Activated naive CD8-positive, alpha-beta T cell treated with anti-CD3 and anti-CD28 coated beads, Interleukin-2, amount 50 U/mL, for 24 hours (primary cell): ENCODE results near the gene PAM16.
"Not testable (repeated sequence)": the region's sequence is repeated elsewhere in the genome, so short reads cannot be mapped to it uniquely, and the experiment has no call there.

Experiments
- ATAC-seq: fragments of 150-1000 bp; cut with Tn5 transposase; one replicate; pipeline ENCODE4 v1.10.0; 2021
- DNase-seq: peaks from one replicate; pipeline ENCODE4 v3.0.0; 2021
- H3K27ac Mint-ChIP-seq: one replicate; pipeline ENCODE4 v1.8.0; 2021; ENCODE audit warnings: mild to moderate bottlenecking, mixed read lengths
- H3K27me3 Mint-ChIP-seq: one replicate; pipeline ENCODE4 v1.8.0; 2021; ENCODE audit warnings: mixed read lengths
- H3K36me3 Mint-ChIP-seq: one replicate; pipeline ENCODE4 v1.8.0; 2021; ENCODE audit warnings: low read depth, mixed read lengths
- H3K4me1 Mint-ChIP-seq: one replicate; pipeline ENCODE4 v1.8.0; 2021; ENCODE audit warnings: mixed read lengths
- H3K4me3 Mint-ChIP-seq: one replicate; pipeline ENCODE4 v1.8.0; 2021; ENCODE audit warnings: mild to moderate bottlenecking, moderate library complexity, mixed read lengths
- H3K9me3 Mint-ChIP-seq: one replicate; pipeline ENCODE4 v1.8.0; 2021; ENCODE audit warnings: mixed read lengths

PAM16 gene

GRCh38 chr16:4341250-4341649 is 9.9 kb downstream of the PAM16 start:
- peaks cover 2% of the 10 kb centered on the region for H3K36me3 Mint-ChIP-seq
- no peaks in the 10 kb centered on the region for H3K9me3 Mint-ChIP-seq
- no peak for DNase-seq
- no peak overlapping the region for H3K27ac Mint-ChIP-seq
- no peak overlapping the region for H3K4me3 Mint-ChIP-seq
- no peaks in the 10 kb centered on the region for H3K4me1 Mint-ChIP-seq
- no peak for ATAC-seq
- H3K27me3 Mint-ChIP-seq: no peaks in the 10 kb centered on the region

- Mint-ChIP-seq H3K9me3 (no peaks in the 10 kb centered on the region), H3K27me3 (no peaks in the 10 kb centered on the region), H3K4me1 (no peaks in the 10 kb centered on the region), H3K27ac (no peak overlapping the region), H3K36me3 (peaks cover 2% of the 10 kb centered on the region), H3K4me3 (no peak overlapping the region)
- no peak for ATAC-seq
- no peak for DNase-seq
These were observed 10.7 kb downstream of the PAM16 start for GRCh38 chr16:4340443-4340842.

- no peak overlapping the region for H3K4me3 Mint-ChIP-seq
- DNase-seq (no peak), ATAC-seq (no peak)
These were observed 11.2 kb downstream of the PAM16 start for GRCh38 chr16:4339909-4340308.

GRCh38 chr16:4339455-4339854 is 11.7 kb downstream of the PAM16 start:
- Mint-ChIP-seq H3K27me3 (no peaks in the 10 kb centered on the region), H3K4me3 (no peak overlapping the region), H3K36me3 (peaks cover 2% of the 10 kb centered on the region), H3K27ac (no peak overlapping the region), H3K9me3 (no peaks in the 10 kb centered on the region), H3K4me1 (no peaks in the 10 kb centered on the region)
- ATAC-seq: no peak
- DNase-seq: no peak

More at GRCh38 chr16:4339909-4340308, 11.2 kb downstream of the PAM16 start:
- Mint-ChIP-seq H3K27me3 (no peaks in the 10 kb centered on the region), H3K4me1 (no peaks in the 10 kb centered on the region), H3K36me3 (peaks cover 2% of the 10 kb centered on the region), H3K27ac (no peak overlapping the region), H3K9me3 (no peaks in the 10 kb centered on the region)

GRCh38 chr16:4338712-4339299 is 12.3 kb downstream of the PAM16 start:
- no peak overlapping the region for H3K27ac Mint-ChIP-seq
- no peaks in the 10 kb centered on the region for H3K4me1 Mint-ChIP-seq
- DNase-seq (no peak), ATAC-seq (no peak)
- H3K4me3 Mint-ChIP-seq: no peak overlapping the region
- H3K36me3 Mint-ChIP-seq: peaks cover 2% of the 10 kb centered on the region
- no peaks in the 10 kb centered on the region for H3K9me3 Mint-ChIP-seq
- no peaks in the 10 kb centered on the region for H3K27me3 Mint-ChIP-seq

- Mint-ChIP-seq H3K4me1 (no peaks in the 10 kb centered on the region), H3K9me3 (no peaks in the 10 kb centered on the region), H3K27me3 (no peaks in the 10 kb centered on the region), H3K36me3 (peaks cover 2% of the 10 kb centered on the region), H3K4me3 (no peak overlapping the region), H3K27ac (no peak overlapping the region)
- DNase-seq (no peak), ATAC-seq (no peak)
These were observed 13.0 kb downstream of the PAM16 start for GRCh38 chr16:4338125-4338582.

- Mint-ChIP-seq H3K36me3 (peaks cover 2% of the 10 kb centered on the region), H3K27ac (no peak overlapping the region), H3K4me1 (no peaks in the 10 kb centered on the region), H3K4me3 (no peak overlapping the region), H3K27me3 (no peaks in the 10 kb centered on the region), H3K9me3 (no peaks in the 10 kb centered on the region)
- DNase-seq: no peak
- ATAC-seq: no peak
These were observed 13.5 kb downstream of the PAM16 start for GRCh38 chr16:4337540-4338088.

GRCh38 chr16:4336701-4337539 is 14.2 kb downstream of the PAM16 start:
- DNase-seq: no peak
- Mint-ChIP-seq H3K4me1 (no peaks in the 10 kb centered on the region), H3K4me3 (no peak overlapping the region), H3K27me3 (no peaks in the 10 kb centered on the region), H3K36me3 (peaks cover 2% of the 10 kb centered on the region), H3K9me3 (no peaks in the 10 kb centered on the region), H3K27ac (no peak overlapping the region)
- no peak for ATAC-seq

- ATAC-seq (no peak), DNase-seq (no peak)
- no peaks in the 10 kb centered on the region for H3K4me1 Mint-ChIP-seq
- no peak overlapping the region for H3K27ac Mint-ChIP-seq
- no peaks in the 10 kb centered on the region for H3K27me3 Mint-ChIP-seq
- peaks cover 2% of the 10 kb centered on the region for H3K36me3 Mint-ChIP-seq
- H3K9me3 Mint-ChIP-seq: no peaks in the 10 kb centered on the region
- no peak overlapping the region for H3K4me3 Mint-ChIP-seq
These were observed 16.2 kb downstream of the PAM16 start for GRCh38 chr16:4334724-4335495.

GRCh38 chr16:4333714-4334113 is 17.4 kb downstream of the PAM16 start:
- not testable (repeated sequence) for H3K27me3 Mint-ChIP-seq, H3K4me1 Mint-ChIP-seq, ATAC-seq, H3K27ac Mint-ChIP-seq, H3K36me3 Mint-ChIP-seq, H3K4me3 Mint-ChIP-seq, DNase-seq, H3K9me3 Mint-ChIP-seq

- ATAC-seq (no peak), DNase-seq (no peak)
- no peak overlapping the region for H3K4me3 Mint-ChIP-seq
- H3K9me3 Mint-ChIP-seq: no peaks in the 10 kb centered on the region
- H3K27me3 Mint-ChIP-seq: peaks cover 2% of the 10 kb centered on the region
- no peak overlapping the region for H3K27ac Mint-ChIP-seq
- peaks cover 2% of the 10 kb centered on the region for H3K4me1 Mint-ChIP-seq
- no peaks in the 10 kb centered on the region for H3K36me3 Mint-ChIP-seq
These were observed 17.8 kb downstream of the PAM16 start for GRCh38 chr16:4333308-4333638.

GRCh38 chr16:4332623-4333307 is 18.4 kb downstream of the PAM16 start:
- Mint-ChIP-seq H3K27ac (no peak overlapping the region), H3K4me1 (peaks cover 5% of the 10 kb centered on the region), H3K36me3 (no peaks in the 10 kb centered on the region), H3K27me3 (peaks cover 3% of the 10 kb centered on the region), H3K9me3 (no peaks in the 10 kb centered on the region), H3K4me3 (no peak overlapping the region)
- ATAC-seq: no peak
- DNase-seq: no peak

- H3K4me3 Mint-ChIP-seq: no peak overlapping the region
- H3K4me1 Mint-ChIP-seq: peaks cover 5% of the 10 kb centered on the region
- peaks cover 3% of the 10 kb centered on the region for H3K27me3 Mint-ChIP-seq
- no peak for DNase-seq
- H3K36me3 Mint-ChIP-seq: no peaks in the 10 kb centered on the region
- no peak overlapping the region for H3K27ac Mint-ChIP-seq
- ATAC-seq: no peak
- H3K9me3 Mint-ChIP-seq: no peaks in the 10 kb centered on the region
These were observed 19.0 kb downstream of the PAM16 start for GRCh38 chr16:4332083-4332482.

GRCh38 chr16:4330277-4330874 is 20.7 kb downstream of the PAM16 start:
- ATAC-seq: peak; percentile 57

More at GRCh38 chr16:4330277-4330874, 20.7 kb downstream of the PAM16 start:
- H3K36me3 Mint-ChIP-seq: no peaks in the 10 kb centered on the region
- peaks cover 5% of the 10 kb centered on the region for H3K4me1 Mint-ChIP-seq
- no peak overlapping the region for H3K4me3 Mint-ChIP-seq
- peaks cover 3% of the 10 kb centered on the region for H3K27me3 Mint-ChIP-seq
- no peaks in the 10 kb centered on the region for H3K9me3 Mint-ChIP-seq
- DNase-seq: peak; percentile 87
- no peak overlapping the region for H3K27ac Mint-ChIP-seq
